NCI-H82 (cell line): ENCODE data around the gene PCNX2.
"Not testable (repeated sequence)": the region's sequence is repeated elsewhere in the genome, so short reads cannot be mapped to it uniquely, and the experiment has no call there.

ENCODE experiments used
- DNase-seq: peaks from one replicate; lab custom pipeline; 2025; lab: John Stamatoyannopoulos, UW

The PCNX2 gene

GRCh38 chr1:233217832-233218231 lies 77.7 kb downstream of the PCNX2 start:
- no peak for DNase-seq

GRCh38 chr1:233216009-233216408 lies 79.5 kb downstream of the PCNX2 start:
- peak; percentile 60 for DNase-seq

GRCh38 chr1:233215135-233215760 lies 80.3 kb downstream of the PCNX2 start:
- no peak for DNase-seq

GRCh38 chr1:233211595-233211994 lies 83.9 kb downstream of the PCNX2 start:
- DNase-seq, result no peak

GRCh38 chr1:233211106-233211505 lies 84.4 kb downstream of the PCNX2 start:
- DNase-seq, result no peak

GRCh38 chr1:233209481-233209880 lies 86.0 kb downstream of the PCNX2 start:
- no peak for DNase-seq

- DNase-seq, result no peak
These were observed 86.8 kb downstream of the PCNX2 start for GRCh38 chr1:233208687-233209086.

GRCh38 chr1:233197940-233198339 lies 97.6 kb downstream of the PCNX2 start:
- no peak for DNase-seq

GRCh38 chr1:233193741-233194140 lies 101.8 kb downstream of the PCNX2 start:
- no peak for DNase-seq

GRCh38 chr1:233190987-233191386 lies 104.5 kb downstream of the PCNX2 start:
- DNase-seq, result no peak

GRCh38 chr1:233189526-233189925 lies 106.0 kb downstream of the PCNX2 start:
- no peak for DNase-seq

- no peak for DNase-seq
These were observed 107.5 kb downstream of the PCNX2 start for GRCh38 chr1:233188061-233188460.

GRCh38 chr1:233183226-233184020 lies 112.1 kb downstream of the PCNX2 start:
- no peak for DNase-seq

- DNase-seq, result no peak
These were observed 112.9 kb downstream of the PCNX2 start for GRCh38 chr1:233182587-233182986.

GRCh38 chr1:233180641-233181364 lies 114.7 kb downstream of the PCNX2 start:
- no peak for DNase-seq

- DNase-seq, result not testable (repeated sequence)
These were observed 115.9 kb downstream of the PCNX2 start for GRCh38 chr1:233179638-233180037.

GRCh38 chr1:233172201-233172600 lies 123.3 kb downstream of the PCNX2 start:
- peak; percentile 42 for DNase-seq

- DNase-seq, result no peak
These were observed 124.8 kb downstream of the PCNX2 start for GRCh38 chr1:233170741-233171140.

- DNase-seq, result no peak
These were observed 127.1 kb downstream of the PCNX2 start for GRCh38 chr1:233168384-233168783.

GRCh38 chr1:233166896-233167295 lies 128.6 kb downstream of the PCNX2 start:
- no peak for DNase-seq

GRCh38 chr1:233163696-233164095 lies 131.8 kb downstream of the PCNX2 start:
- no peak for DNase-seq

- DNase-seq, result no peak
These were observed 137.2 kb downstream of the PCNX2 start for GRCh38 chr1:233158322-233158721.

- no peak for DNase-seq
These were observed 138.3 kb downstream of the PCNX2 start for GRCh38 chr1:233157245-233157644.
